GM19043 (cell line): ENCODE measurements around the gene SKP1.

Source experiments
- ATAC-seq: cut with Tn5 transposase; IDR thresholded peaks from one replicate; pipeline ENCODE4 v1.9.1; 2021; ENCODE audit warnings: low read depth; ENCODE audit not compliant: unreplicated experiment

The SKP1 gene

GRCh38 chr5:134143944-134144941 is 32.5 kb downstream of the SKP1 start:
- ATAC-seq = no peak

GRCh38 chr5:134143431-134143830 is 33.3 kb downstream of the SKP1 start:
- ATAC-seq = no peak

GRCh38 chr5:134142806-134143205 is 33.9 kb downstream of the SKP1 start:
- ATAC-seq = no peak

GRCh38 chr5:134142052-134142451 is 34.7 kb downstream of the SKP1 start:
- ATAC-seq = no peak

GRCh38 chr5:134141331-134142050 is 35.3 kb downstream of the SKP1 start:
- ATAC-seq = no peak

GRCh38 chr5:134140530-134141201 is 36.1 kb downstream of the SKP1 start:
- ATAC-seq = no peak

GRCh38 chr5:134139891-134140469 is 36.8 kb downstream of the SKP1 start:
- no peak for ATAC-seq

- ATAC-seq = no peak
Observed at GRCh38 chr5:134139377-134139851, 37.3 kb downstream of the SKP1 start.

- ATAC-seq = peak; percentile 75
Observed at GRCh38 chr5:134138416-134139376, 38.1 kb downstream of the SKP1 start.

- no peak for ATAC-seq
Observed at GRCh38 chr5:134136771-134137170, 40.0 kb downstream of the SKP1 start.

- no peak for ATAC-seq
Observed at GRCh38 chr5:134136221-134136631, 40.5 kb downstream of the SKP1 start.

GRCh38 chr5:134135091-134135655 is 41.6 kb downstream of the SKP1 start:
- ATAC-seq = no peak

- no peak for ATAC-seq
Observed at GRCh38 chr5:134133995-134134541, 42.7 kb downstream of the SKP1 start.

- ATAC-seq = no peak
Observed at GRCh38 chr5:134133188-134133994, 43.4 kb downstream of the SKP1 start.

- peak; percentile 62 for ATAC-seq
Observed at GRCh38 chr5:134132372-134133187, 44.2 kb downstream of the SKP1 start.

GRCh38 chr5:134131578-134132350 is 45.0 kb downstream of the SKP1 start:
- ATAC-seq = no peak
